ENCODE measurements around the gene FRAT1. TPM values are rescaled to one million over a fixed set of nuclear protein-coding genes. Genes with fewer than 3 reads are reported as not detected.
A peak's percentile ranks its signal among the peaks of the same experiment; 100 is the strongest.

FRAT1 gene
- total and polyA plus RNA-seq, 2 of the 8 experiments (the other 6 are each of a cell fraction or from before 2014, with no cell fraction given), result 1.9 to 5.2 TPM

- Histone ChIP-seq H3K36me3 (ENCODE audit: control insufficient read depth in 2 of 4, insufficient read depth in 4 of 4, low read length in 3 of 4) (peaks cover 2 to 37% (median 7%) of the 10 kb centered on the region in 4 experiments; a peak in 5 of 8 replicates), H2AK5ac (ENCODE audit: low read depth, low read length) (no peak overlapping the region), H3K4me1 (replicated peaks in 1 of 4; ENCODE audit: control insufficient read depth in 3 of 4, insufficient read depth in 4 of 4, low read length in 3 of 4) (peaks cover 3 to 18% (median 8%) of the 10 kb centered on the region in 4 experiments), H4K91ac (replicated peaks; ENCODE audit: insufficient read length, low read length) (no peak overlapping the region), H4K5ac (ENCODE audit: insufficient read length, low read depth, low read length) (peak overlapping the region; percentile 69), H2AFZ (ENCODE audit: low read length) (no peak overlapping the region), H2BK120ac (replicated peaks; ENCODE audit: low read depth, low read length) (peak overlapping the region; percentile 45), H3K23ac (ENCODE audit: insufficient read length) (no peak overlapping the region), H3K23me2 (ENCODE audit: low read depth, low read length) (peaks cover 21% of the 10 kb centered on the region), H3K56ac (replicated peaks; ENCODE audit: insufficient read length, low read depth, low read length) (no peak overlapping the region), H2BK12ac (ENCODE audit: low read depth, low read length) (no peak overlapping the region), H3K27ac (ENCODE audit: low read depth, low read length) (peak overlapping the region; percentile 23), H3K14ac (ENCODE audit: insufficient read length) (no peak overlapping the region), H4K8ac (ENCODE audit: extremely low read depth, insufficient read depth, low read length) (no peak overlapping the region), H4K20me1 (replicated peaks in 1 of 2; ENCODE audit: control insufficient read depth in 1 of 2, insufficient read depth in 2 of 2, low read length in 2 of 2) (peaks cover 14 to 20% of the 10 kb centered on the region in 2 experiments), H3K27me3 (replicated peaks in 1 of 4; ENCODE audit: control insufficient read depth in 3 of 4, extremely low read depth in 1 of 4, insufficient read depth in 3 of 4, low read length in 3 of 4) (no peaks in the 10 kb centered on the region), H3K4me2 (ENCODE audit: insufficient read depth in 1 of 2, low read depth in 2 of 2, low read length in 2 of 2) (peak overlapping the region; percentile 84 to 96), H3K9ac (replicated peaks in 1 of 4; ENCODE audit: extremely low read depth in 1 of 4, low read depth in 3 of 4, low read length in 3 of 4) (peak overlapping the region; percentile 67 to 94 (median 88)), H2BK5ac (ENCODE audit: low read depth, low read length) (no peak overlapping the region; the same call in 1 of the 2 replicates), H3K9me3 (ENCODE audit: insufficient read depth in 2 of 2, low read depth in 1 of 2, low read length in 1 of 2) (no peaks in the 10 kb centered on the region), H2BK15ac (ENCODE audit: low read length) (no peak overlapping the region), H3K4ac (replicated peaks; ENCODE audit: insufficient read length, low read depth, low read length) (no peak overlapping the region), H3K79me2 (ENCODE audit: control insufficient read depth in 1 of 2, insufficient read depth in 2 of 2, low read length in 2 of 2) (peaks cover 29 to 57% of the 10 kb centered on the region in 2 experiments), H3K79me1 (ENCODE audit: low read depth, low read length) (peaks cover 7% of the 10 kb centered on the region; the same call in 1 of the 2 replicates), H3K18ac (ENCODE audit: extremely low read depth, low read length) (peak overlapping the region; percentile 79; the same call in 1 of the 2 replicates), H3K4me3 (ENCODE audit: extremely low read depth in 1 of 4, insufficient read depth in 2 of 4, low read depth in 3 of 4, low read length in 4 of 4) (peak overlapping the region; percentile 84 to 92 (median 91)), H2BK20ac (ENCODE audit: low read length) (no peak overlapping the region)
- DNase-seq (ENCODE audit: low read depth in 1 of 2, low spot score in 2 of 2) (no peak), FAIRE-seq (no peak)
- ChIA-PET POLR2A (ENCODE audit: partially characterized antibody) (interaction anchor here (0.6 to 5.9 kb wide), 26 partner anchors 9 to 97 kb away, joined by 3 to 75 read pairs (median 4); partner anchors contain the start of genes ARHGAP19, FRAT1 and RRP12), CTCF (ENCODE audit: partially characterized antibody) (interaction anchor here (0.7 to 3.7 kb wide), 27 partner anchors 9 to 260 kb away, joined by 3 to 28 read pairs (median 4); partner anchors contain the start of gene FRAT1)
- WGBS, 2 experiments (ENCODE audit: extremely low coverage in 1 of 2, insufficient coverage in 1 of 2, insufficient read length in 1 of 2, insufficient replicate concordance in 2 of 2, low coverage in 1 of 2, low lambda C conversion rate in 2 of 2, missing lambda C conversion rate in 1 of 2), result 6% methylated on average over 18 of the region's 18 CpGs; no CpG with 5 or more reads in 1 of the 2 experiments
Observed at GRCh38 chr10:97332591-97333350, 13.7 kb downstream of the FRAT1 start.

All from H1 (cell line).